ENCODE results near the gene IRS4. TPM values are rescaled to one million over a fixed set of nuclear protein-coding genes. Genes with fewer than 3 reads are reported as not detected.

The IRS4 gene
- total RNA-seq (2021; fragmentation: NEBNext Ultra II Directional; extraction: Animal tissue kit (Norgen Biotek cat#: 25700)) = 13.4 and 14.1 TPM in 2 replicates
- polyA plus RNA-seq (2011; rRNA removed) = 3.8 and 7.3 TPM in 2 replicates
- 6.5 TPM for polyA plus RNA-seq (2011; cell fraction: cytosol; rRNA removed)
- 17.4 TPM for polyA plus RNA-seq (2011; cell fraction: nucleus; rRNA removed)
- 3.3 to 5.5 TPM (median 4.4 TPM) in 4 replicates for polyA plus RNA-seq (2012, experiment 1 of 2)
- 0.52 TPM for polyA plus RNA-seq (2012, experiment 2 of 2)
- polyA plus RNA-seq (2013, experiment 1 of 2) = 7.0 TPM
- polyA plus RNA-seq (2013, experiment 2 of 2) = 6.7 TPM
- 16.7 and 17.8 TPM in 2 replicates for polyA minus RNA-seq (2011; rRNA and poly(A)+ RNA removed)
- 11.4 TPM for polyA minus RNA-seq (2011; cell fraction: cytosol; rRNA and poly(A)+ RNA removed)
- 26.2 TPM for polyA minus RNA-seq (2011; cell fraction: nucleus; rRNA and poly(A)+ RNA removed)
- long read RNA-seq, experiment 1 = 0 reads
- long read RNA-seq, experiment 2 = 0 reads

GRCh38 chrX:108736509-108737479 is at the start of gene IRS4:
TSS of gene IRS4 (minus strand) at chrX:108736563.
- Histone ChIP-seq H2BK20ac (ENCODE audit: low read length) (no peak within 1 kb of the TSS), H2BK5ac (ENCODE audit: low read depth, low read length) (no peak within 1 kb of the TSS; the same call in 1 of the 2 replicates), H3K18ac (ENCODE audit: extremely low read depth, low read length) (no peak within 1 kb of the TSS), H4K20me1 (replicated peaks in 1 of 2; ENCODE audit: control insufficient read depth in 1 of 2, insufficient read depth in 2 of 2, low read length in 2 of 2) (peaks cover 0 to 1% of the 10 kb centered on the region in 2 experiments), H2AK5ac (ENCODE audit: low read depth, low read length) (no peak within 1 kb of the TSS), H3K4me1 (replicated peaks in 1 of 4; ENCODE audit: control insufficient read depth in 3 of 4, insufficient read depth in 4 of 4, low read length in 3 of 4) (peaks cover 0 to 10% (median 2%) of the 10 kb centered on the region in 4 experiments; a peak in 1 of 7 replicates), H2AFZ (ENCODE audit: low read length) (peak within 1 kb of the TSS; percentile 95; the same call in 1 of the 2 replicates), H3K36me3 (ENCODE audit: control insufficient read depth in 2 of 4, insufficient read depth in 4 of 4, low read length in 3 of 4) (peaks cover 0 to 7% (median 0%) of the 10 kb centered on the region in 4 experiments; a peak in 2 of 8 replicates), H2BK120ac (replicated peaks; ENCODE audit: low read depth, low read length) (no peak within 1 kb of the TSS), H2BK15ac (ENCODE audit: low read length) (no peak within 1 kb of the TSS), H3K23ac (ENCODE audit: insufficient read length) (no peak within 1 kb of the TSS), H3K56ac (replicated peaks; ENCODE audit: insufficient read length, low read depth, low read length) (no peak within 1 kb of the TSS), H3K9ac (replicated peaks in 1 of 4; ENCODE audit: extremely low read depth in 1 of 4, low read depth in 3 of 4, low read length in 3 of 4) (peak within 1 kb of the TSS; percentile 34 to 87 (median 48)), H3K14ac (ENCODE audit: insufficient read length) (no peak within 1 kb of the TSS), H2BK12ac (ENCODE audit: low read depth, low read length) (0 out of 2 replicates have a peak within 1 kb of the TSS, but pooled peaks have one; percentile 9), H3K4ac (replicated peaks; ENCODE audit: insufficient read length, low read depth, low read length) (no peak within 1 kb of the TSS), H3K79me1 (ENCODE audit: low read depth, low read length) (no peaks in the 10 kb centered on the region), H4K8ac (ENCODE audit: extremely low read depth, insufficient read depth, low read length) (peak within 1 kb of the TSS; percentile 68), H3K23me2 (ENCODE audit: low read depth, low read length) (peaks cover 8% of the 10 kb centered on the region), H3K4me3 (ENCODE audit: extremely low read depth in 1 of 4, insufficient read depth in 2 of 4, low read depth in 3 of 4, low read length in 4 of 4) (peak within 1 kb of the TSS; percentile 61 to 89 (median 79)), H4K5ac (ENCODE audit: insufficient read length, low read depth, low read length) (no peak within 1 kb of the TSS), H3K27me3 (replicated peaks in 1 of 4; ENCODE audit: control insufficient read depth in 3 of 4, extremely low read depth in 1 of 4, insufficient read depth in 3 of 4, low read length in 3 of 4) (peaks cover 0 to 31% (median 20%) of the 10 kb centered on the region in 4 experiments; a peak in 6 of 7 replicates), H4K91ac (replicated peaks; ENCODE audit: insufficient read length, low read length) (no peak within 1 kb of the TSS), H3K79me2 (ENCODE audit: control insufficient read depth in 1 of 2, insufficient read depth in 2 of 2, low read length in 2 of 2) (no peaks in the 10 kb centered on the region; a peak in 1 of 4 replicates), H3K27ac (ENCODE audit: low read depth, low read length) (peak within 1 kb of the TSS; percentile 73; the same call in 1 of the 2 replicates), H3K9me3 (ENCODE audit: insufficient read depth in 2 of 2, low read depth in 1 of 2, low read length in 1 of 2) (peaks cover 0 to 15% of the 10 kb centered on the region in 2 experiments; a peak in 2 of 4 replicates), H3K4me2 (ENCODE audit: insufficient read depth in 1 of 2, low read depth in 2 of 2, low read length in 2 of 2) (peak within 1 kb of the TSS; percentile 92 to 95)
- CTCF ChIA-PET (ENCODE audit: partially characterized antibody) = interaction anchor here (0.6 to 1.6 kb wide), 4 partner anchors 11 to 648 kb away, joined by 3 to 4 read pairs (median 4); no protein-coding TSS in a partner anchor
- peak; percentile 78 to 79 for DNase-seq (ENCODE audit: low read depth in 1 of 2, low spot score in 2 of 2)
- POLR2A ChIA-PET (ENCODE audit: partially characterized antibody) = interaction anchor here (0.6 to 1.4 kb wide), 2 partner anchors 38 to 139 kb away, joined by 3 to 4 read pairs; no protein-coding TSS in a partner anchor
- 1% methylated on average over 20 of the region's 62 CpGs; no CpG with 5 or more reads in 1 of the 2 experiments for WGBS, 2 experiments (ENCODE audit: extremely low coverage in 1 of 2, insufficient coverage in 1 of 2, insufficient read length in 1 of 2, insufficient replicate concordance in 2 of 2, low coverage in 1 of 2, low lambda C conversion rate in 2 of 2, missing lambda C conversion rate in 1 of 2)
- no peak for FAIRE-seq
- TF ChIP-seq HDAC2 (IDR thresholded peaks at IDR 0.05; ENCODE audit: borderline replicate concordance in 1 of 2, low read depth in 2 of 2, low read length in 2 of 2) (peak in 1 of 2 experiments; percentile 68; a peak in 1 of 4 replicates), TCF12 (IDR thresholded peaks at IDR 0.05; ENCODE audit: low read depth, low read length) (no peak), USF2 (IDR thresholded peaks at IDR 0.05; ENCODE audit: low read length) (peak; percentile 25; the same call in 1 of the 2 replicates), ATF3 (IDR thresholded peaks at IDR 0.05; ENCODE audit: insufficient read depth, low read depth, low read length) (no peak), MAX (IDR thresholded peaks at IDR 0.05) (peak; percentile 83)

Data from H1 (cell line).